Thoracic aorta (tissue), 2 donors: ENCODE measurements around the gene CALHM5. TPM values are rescaled to one million over a fixed set of nuclear protein-coding genes. Genes with fewer than 3 reads are reported as not detected.
A peak's percentile ranks its signal among the peaks of the same experiment; 100 is the strongest.

ENCODE experiments used
- ATAC-seq: fragments of 150-250 bp; one replicate; pipeline ENCODE4 v1.8.0; 2017; ENCODE audit warnings: low read depth; ENCODE audit not compliant: insufficient number of reproducible peaks, low FRiP score
- DNase-seq: peaks from one replicate; pipeline ENCODE4 v3.0.0-alpha.2; 2020; ENCODE audit warnings: low spot score
- H3K27ac ChIP-seq, 2 donors: fragments of 200-600 bp; sonication (generic); 1 replicate in 1 of 2; 2 replicates in 1 of 2; pipeline ENCODE4 v1.5.1; 2016; ENCODE audit warnings: mild to moderate bottlenecking in 2 of 2, moderate library complexity in 2 of 2
- H3K27me3 ChIP-seq: fragments of 200-600 bp; sonication (generic); replicated peaks from 2 replicates; pipeline ENCODE4 v1.6.0; 2016; ENCODE audit warnings: mild to moderate bottlenecking; ENCODE audit not compliant: insufficient read depth
- H3K36me3 ChIP-seq: fragments of 200-600 bp; sonication (generic); one replicate; pipeline ENCODE4 v1.5.1; 2016
- H3K4me1 ChIP-seq, 2 donors: fragments of 200-600 bp; sonication (generic); 1 replicate in 1 of 2; 2 replicates in 1 of 2; pipeline versions ENCODE4 v1.5.1 to v1.6.0; 2016; ENCODE audit warnings: low read depth in 2 of 2, mild to moderate bottlenecking in 1 of 2; ENCODE audit not compliant: control insufficient read depth in 1 of 2
- H3K4me3 ChIP-seq: fragments of 200-600 bp; sonication (generic); 2 replicates; pipeline ENCODE4 v1.5.1; 2016; ENCODE audit warnings: mild to moderate bottlenecking
- H3K9me3 ChIP-seq: fragments of 200-600 bp; sonication (generic); 2 replicates; pipeline ENCODE4 v1.5.1; 2016
- CTCF ChIP-seq: fragments of 200-600 bp; sonication (generic); IDR thresholded peaks from one replicate; pipeline ENCODE4 v1.5.1; 2019; ENCODE audit warnings: antibody characterized with exemption
- total RNA-seq, 2 donors: library from RNA; depleted of rRNA; stranded (reverse); fragments of >200 nt; gene quantifications; one replicate each; pipeline versions ENCODE4 v1.1.0 to v1.2.3, GENCODE V29; 2016

CALHM5 gene
- total RNA-seq, 2 donors from 2014 or later: 14.0 to 16.7 TPM

DNA sequence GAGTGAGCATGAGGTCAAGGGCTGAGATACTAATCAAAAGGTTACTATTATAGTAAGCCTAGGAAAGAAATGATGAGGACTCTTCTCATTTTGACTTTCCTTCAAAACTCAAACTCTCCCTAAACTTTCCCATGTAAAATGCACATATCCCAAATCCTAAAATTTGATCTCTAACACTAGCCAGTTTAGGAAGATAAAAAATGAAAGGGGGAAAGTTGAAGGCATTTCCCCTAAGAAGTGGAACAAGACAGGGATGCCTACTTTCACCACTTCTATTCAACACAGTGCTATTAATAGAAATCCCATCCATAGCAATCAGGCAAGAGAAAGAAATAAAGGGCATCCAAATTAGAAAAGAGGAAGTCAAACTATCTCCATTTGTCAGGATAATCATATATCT lies 2.9 kb upstream of the CALHM5 start:
- DNase-seq: no peak
- no peak for ATAC-seq
- TF ChIP-seq CTCF: no peak
- H3K27ac ChIP-seq: no peak overlapping the region
- H3K27me3 ChIP-seq: no peaks in the 10 kb centered on the region
- H3K4me1 ChIP-seq: peaks cover 0 to under 1% of the 10 kb centered on the region in 2 donors
- no peak overlapping the region for H3K4me3 ChIP-seq
- no peaks in the 10 kb centered on the region for H3K36me3 ChIP-seq
- no peaks in the 10 kb centered on the region for H3K9me3 ChIP-seq

DNA sequence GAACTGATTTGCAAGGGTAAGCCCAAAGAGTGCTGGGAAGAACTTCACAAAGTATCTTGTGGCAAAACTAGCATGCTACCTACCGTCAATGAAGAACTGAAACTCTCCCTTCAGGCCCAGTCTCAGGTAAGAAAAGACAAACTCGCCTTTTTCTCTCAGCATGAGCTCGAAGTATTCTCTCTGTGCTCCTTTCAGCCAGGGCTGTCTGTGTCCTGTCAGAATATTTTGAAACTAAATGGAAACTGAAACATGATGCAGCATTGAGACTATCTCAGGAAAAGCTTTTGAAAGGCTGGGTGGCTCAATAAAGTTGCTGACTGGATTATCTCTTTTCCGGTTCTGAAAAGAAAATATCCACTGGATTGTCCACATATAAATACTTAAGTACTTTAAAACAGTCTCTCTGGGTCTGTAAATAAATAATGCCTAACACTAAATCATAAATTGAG lies 696 bp downstream of the CALHM5 start:
- H3K4me3 ChIP-seq: peak overlapping the region; percentile 73
- peaks cover 10% of the 10 kb centered on the region for H3K36me3 ChIP-seq
- no peak for DNase-seq
- H3K27me3 ChIP-seq: no peaks in the 10 kb centered on the region
- H3K4me1 ChIP-seq: peaks cover 7 to 24% of the 10 kb centered on the region in 2 donors
- no peak for ATAC-seq
- TF ChIP-seq CTCF: no peak
- no peaks in the 10 kb centered on the region for H3K9me3 ChIP-seq
- H3K27ac ChIP-seq: peak overlapping the region; percentile 90 to 92

GRCh38 chr6:116512734-116513133 lies 1.3 kb downstream of the CALHM5 start:
- Histone ChIP-seq H3K36me3 (peaks cover 11% of the 10 kb centered on the region), H3K27ac (peak overlapping the region in 1 of 2 donors; percentile 90), H3K9me3 (no peaks in the 10 kb centered on the region), H3K4me1 (peaks cover 7 to 24% of the 10 kb centered on the region in 2 donors), H3K4me3 (peak overlapping the region; percentile 73), H3K27me3 (no peaks in the 10 kb centered on the region)
- DNase-seq: no peak
- no peak for TF ChIP-seq CTCF
- ATAC-seq: no peak

- Histone ChIP-seq H3K4me1 (peaks cover 7 to 27% of the 10 kb centered on the region in 2 donors), H3K27ac (peak overlapping the region in 1 of 2 donors; percentile 90), H3K4me3 (peak overlapping the region; percentile 73), H3K27me3 (no peaks in the 10 kb centered on the region), H3K9me3 (no peaks in the 10 kb centered on the region), H3K36me3 (peaks cover 11% of the 10 kb centered on the region)
- ATAC-seq: no peak
- DNase-seq: no peak
- no peak for TF ChIP-seq CTCF
These were observed 1.9 kb downstream of the CALHM5 start for GRCh38 chr6:116513224-116513875.

DNA sequence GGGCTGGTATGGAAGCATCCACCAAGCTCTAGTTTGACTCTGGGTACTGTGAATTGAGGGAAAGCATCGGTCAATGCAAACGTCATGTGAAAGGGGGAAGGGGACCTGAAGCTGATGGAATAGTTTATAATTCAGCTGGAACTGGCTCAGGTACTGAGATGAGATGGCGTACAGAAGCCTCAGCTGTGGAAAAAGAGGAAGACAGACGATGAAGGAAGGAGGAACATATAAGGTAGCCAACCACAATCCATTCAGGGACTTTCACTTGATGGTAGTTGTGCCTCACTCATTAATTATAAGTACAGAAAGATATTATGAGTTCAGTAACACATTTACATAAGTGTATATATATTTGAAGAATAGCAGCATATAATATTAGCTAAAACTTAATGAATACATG lies 2.7 kb downstream of the CALHM5 start:
- Histone ChIP-seq H3K36me3 (peaks cover 11% of the 10 kb centered on the region), H3K27ac (no peak overlapping the region), H3K27me3 (no peaks in the 10 kb centered on the region), H3K9me3 (no peaks in the 10 kb centered on the region), H3K4me1 (peaks cover 7 to 34% of the 10 kb centered on the region in 2 donors), H3K4me3 (peak overlapping the region; percentile 73)
- no peak for TF ChIP-seq CTCF
- no peak for DNase-seq
- no peak for ATAC-seq
